Measurements from ENCODE around the gene CCDC179.

Gene CCDC179

DNA sequence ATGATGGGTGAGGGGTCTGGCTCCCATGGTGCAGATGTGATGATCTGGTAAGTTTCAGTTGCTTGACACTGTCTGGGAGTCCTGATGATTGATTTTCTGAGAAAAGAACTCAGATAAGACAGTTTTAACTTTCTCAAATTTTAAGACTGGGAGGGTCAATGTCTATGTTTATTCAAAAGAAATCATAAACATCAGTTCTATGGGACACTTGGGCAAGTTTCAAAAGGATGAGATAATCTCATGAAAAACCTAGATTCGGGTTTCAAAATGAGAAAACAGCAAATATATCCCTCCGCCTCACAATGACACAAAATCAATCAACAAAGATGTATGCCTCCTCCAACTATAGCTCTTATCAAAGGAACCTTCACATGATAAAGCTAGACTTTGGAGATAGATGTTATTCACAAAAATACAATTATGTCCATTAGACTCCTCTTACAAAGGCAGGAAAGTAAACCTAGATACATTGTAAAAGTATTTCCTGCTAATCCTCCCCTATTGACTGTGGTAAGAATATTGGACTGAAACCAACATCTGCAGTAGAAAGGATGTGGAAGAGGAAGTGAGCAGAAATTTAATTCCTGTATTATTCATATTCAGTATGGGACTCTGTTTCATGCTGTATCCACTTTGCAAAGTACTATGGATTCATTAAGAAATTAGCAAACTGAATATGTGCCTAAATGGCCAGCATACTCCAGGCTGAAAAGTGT is 52.3 kb downstream of the CCDC179 start:
- DNase-seq (ENCODE audit: low spot score): no peak

DNA sequence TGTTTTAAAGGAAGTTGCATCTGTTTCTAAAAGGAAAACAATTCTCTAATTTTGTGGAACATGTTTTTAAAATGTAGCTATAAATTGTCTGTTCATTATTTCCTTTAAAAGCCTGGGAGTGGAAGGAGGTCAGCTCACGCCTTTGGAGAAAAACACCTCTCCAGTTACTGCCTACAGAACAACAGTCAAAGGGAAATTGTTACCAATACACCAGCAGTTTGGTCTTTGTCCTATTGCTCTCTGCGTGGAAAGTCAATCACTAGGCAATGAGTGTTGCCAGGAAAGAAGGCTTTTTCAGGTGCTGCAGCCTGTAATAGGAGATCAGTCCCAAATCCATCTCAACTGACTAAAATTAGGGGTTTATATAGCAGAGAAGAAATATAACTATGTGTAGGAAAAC is 52.9 kb downstream of the CCDC179 start:
- no peak for DNase-seq (ENCODE audit: low spot score)

DNA sequence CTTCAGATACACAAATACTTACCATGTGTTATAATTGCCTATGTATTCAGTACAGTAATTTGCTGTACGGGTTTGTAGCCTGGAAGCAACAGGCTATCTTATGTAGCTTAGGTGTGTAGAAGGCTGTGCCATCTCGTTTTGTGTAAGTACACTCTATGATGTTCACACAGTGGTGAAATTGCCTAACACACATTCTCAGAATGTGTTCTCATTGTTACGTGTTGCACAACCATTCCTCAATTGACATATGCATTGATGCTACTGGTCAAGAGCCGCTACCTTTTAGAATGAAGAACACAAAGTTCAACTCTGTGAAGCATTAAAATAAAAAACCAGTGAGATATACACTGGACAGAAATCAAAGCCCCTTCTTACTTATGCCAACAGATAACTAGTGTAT is 57.4 kb downstream of the CCDC179 start:
- no peak for DNase-seq (ENCODE audit: low spot score)

DNA sequence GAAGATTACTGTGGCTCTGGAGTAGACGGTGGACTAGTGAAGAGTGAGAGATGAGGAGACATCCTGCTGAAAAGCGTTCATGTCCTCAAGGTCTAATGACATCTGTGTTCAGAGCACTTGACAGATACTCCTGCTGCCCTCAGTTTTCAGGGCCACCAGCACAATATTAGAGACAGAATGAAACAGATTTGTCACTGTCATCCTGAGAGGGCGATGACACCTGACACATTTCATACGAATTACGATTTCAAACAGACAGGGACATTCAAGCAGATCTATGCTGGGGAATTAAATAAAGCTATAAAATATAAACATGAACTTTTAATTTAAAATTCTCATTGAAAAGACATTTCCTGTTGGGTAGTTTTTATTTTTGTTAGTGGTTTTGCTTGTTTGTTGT is 59.8 kb downstream of the CCDC179 start:
- no peak for DNase-seq (ENCODE audit: low spot score)

DNA sequence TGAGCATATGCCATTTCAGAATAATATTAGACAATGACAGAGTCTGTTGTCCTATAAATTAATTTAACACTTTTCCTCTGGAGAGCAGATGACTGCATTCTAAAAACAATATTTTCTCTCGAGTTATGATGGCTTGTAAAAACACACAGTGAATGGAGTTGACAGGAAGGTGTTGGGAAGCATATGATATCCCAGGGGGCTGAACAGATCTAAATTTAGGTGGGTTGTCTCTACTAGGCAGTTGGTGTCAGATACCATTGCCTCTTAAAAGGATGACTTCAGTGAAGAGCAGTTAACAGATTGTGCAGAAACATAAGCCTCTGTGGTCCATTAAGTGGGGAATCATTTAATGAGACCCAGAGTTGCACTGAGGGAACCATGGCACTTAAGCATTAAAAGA is 61.4 kb downstream of the CCDC179 start:
- DNase-seq (ENCODE audit: low spot score): no peak

DNA sequence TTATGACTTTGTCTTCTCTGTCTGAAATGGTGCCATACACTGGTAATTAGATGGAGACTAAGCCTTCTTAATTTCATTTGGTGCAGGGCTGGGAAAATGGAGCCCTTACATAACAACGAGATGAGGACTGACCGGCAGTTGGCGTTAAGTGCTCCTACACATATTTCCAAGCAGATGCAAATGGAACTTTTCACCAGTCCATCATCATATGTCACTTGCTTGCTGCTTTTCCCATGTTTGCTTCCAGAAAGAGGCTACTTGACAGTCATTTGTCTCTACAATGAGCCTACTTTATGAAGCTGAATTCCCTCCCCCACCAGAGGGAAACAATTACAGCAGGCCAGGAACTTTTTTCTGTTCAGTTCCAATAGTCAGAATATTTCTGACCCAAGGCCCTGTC is 63.2 kb downstream of the CCDC179 start:
- DNase-seq (ENCODE audit: low spot score): no peak

All from cerebellar cortex (tissue), 1 donor.